Right atrium auricular region (tissue), 2 donors: ENCODE data around the gene AGAP1. TPM values are rescaled to one million over a fixed set of nuclear protein-coding genes. Genes with fewer than 3 reads are reported as not detected.
"Not testable (repeated sequence)": the region's sequence is repeated elsewhere in the genome, so short reads cannot be mapped to it uniquely, and the experiment has no call there.

Experiments
- DNase-seq: peaks from one replicate; pipeline ENCODE4 v3.0.0-alpha.2; 2019; ENCODE audit warnings: low spot score
- H3K27ac ChIP-seq, 2 donors: fragments of 200-600 bp; sonication (generic); 1 replicate in 1 of 2; 2 replicates in 1 of 2; pipeline ENCODE4 v1.5.1; 2016 to 2019
- H3K27me3 ChIP-seq, 2 donors: fragments of 200-600 bp; sonication (generic); one replicate each; pipeline versions ENCODE4 v1.5.1 to v1.6.0; 2017 to 2019
- H3K36me3 ChIP-seq: fragments of 200-600 bp; sonication (generic); one replicate; pipeline ENCODE4 v1.5.1; 2016
- H3K4me1 ChIP-seq, 2 donors: fragments of 200-600 bp; sonication (generic); one replicate each; pipeline versions ENCODE4 v1.5.1 to v1.6.0; 2017 to 2019
- H3K4me3 ChIP-seq, 2 donors: fragments of 200-600 bp; sonication (generic); 1 replicate in 1 of 2; 2 replicates in 1 of 2; pipeline ENCODE4 v1.5.1; 2017 to 2019; ENCODE audit warnings: mild to moderate bottlenecking in 1 of 2, moderate library complexity in 1 of 2
- H3K9me3 ChIP-seq, 2 donors: fragments of 200-600 bp; sonication (generic); one replicate each; pipeline ENCODE4 v1.5.1; 2019
- CTCF ChIP-seq, 2 donors: fragments of 200-600 bp; sonication (generic); IDR thresholded peaks; one replicate each; pipeline ENCODE4 v1.5.1; 2019; ENCODE audit warnings: antibody characterized with exemption in 2 of 2
- total RNA-seq, 2 donors: library from RNA; depleted of rRNA; stranded (reverse); fragments of >200 nt; gene quantifications; one replicate each; pipeline ENCODE4 v1.1.0, GENCODE V29; 2016

The AGAP1 gene
- total RNA-seq, 2 donors from 2014 or later, result 11.6 to 17.2 TPM

GRCh38 chr2:235946590-235946989, 452.7 kb downstream of the AGAP1 start:
- no peak for TF ChIP-seq CTCF (IDR thresholded peaks at IDR 0.05)

GRCh38 chr2:235947055-235947454, 453.2 kb downstream of the AGAP1 start:
- H3K4me3 ChIP-seq, DNase-seq, H3K36me3 ChIP-seq, H3K9me3 ChIP-seq, H3K27ac ChIP-seq, H3K27me3 ChIP-seq, H3K4me1 ChIP-seq: not testable (repeated sequence)

More at GRCh38 chr2:235946590-235946989, 452.7 kb downstream of the AGAP1 start:
- Histone ChIP-seq H3K27me3 (no peaks in the 10 kb centered on the region), H3K9me3 (no peaks in the 10 kb centered on the region), H3K36me3 (no peaks in the 10 kb centered on the region), H3K4me1 (peaks cover 0 to 6% of the 10 kb centered on the region in 2 donors), H3K27ac (no peak overlapping the region), H3K4me3 (no peak overlapping the region)
- no peak for DNase-seq

GRCh38 chr2:235949567-235950472, 456.0 kb downstream of the AGAP1 start:
- TF ChIP-seq CTCF (IDR thresholded peaks at IDR 0.05), result no peak
- no peaks in the 10 kb centered on the region for H3K27me3 ChIP-seq
- H3K27ac ChIP-seq, result no peak overlapping the region
- H3K36me3 ChIP-seq, result no peaks in the 10 kb centered on the region
- H3K9me3 ChIP-seq, result no peaks in the 10 kb centered on the region
- no peak for DNase-seq
- peaks cover 0 to 6% of the 10 kb centered on the region in 2 donors for H3K4me1 ChIP-seq
- no peak overlapping the region for H3K4me3 ChIP-seq

- Histone ChIP-seq H3K9me3 (no peaks in the 10 kb centered on the region), H3K27ac (no peak overlapping the region), H3K4me1 (peaks cover 0 to 6% of the 10 kb centered on the region in 2 donors), H3K27me3 (no peaks in the 10 kb centered on the region), H3K4me3 (no peak overlapping the region), H3K36me3 (no peaks in the 10 kb centered on the region)
- DNase-seq, result no peak
- no peak for TF ChIP-seq CTCF (IDR thresholded peaks at IDR 0.05)
Measured at GRCh38 chr2:235950473-235950809, 456.6 kb downstream of the AGAP1 start.

GRCh38 chr2:235951493-235951892, 457.6 kb downstream of the AGAP1 start:
- H3K27ac ChIP-seq, result no peak overlapping the region
- no peaks in the 10 kb centered on the region for H3K36me3 ChIP-seq
- peaks cover 0 to 6% of the 10 kb centered on the region in 2 donors for H3K4me1 ChIP-seq
- TF ChIP-seq CTCF (IDR thresholded peaks at IDR 0.05), result no peak
- no peaks in the 10 kb centered on the region for H3K27me3 ChIP-seq
- no peak overlapping the region for H3K4me3 ChIP-seq
- no peaks in the 10 kb centered on the region for H3K9me3 ChIP-seq
- DNase-seq, result no peak

- no peak for DNase-seq
- no peaks in the 10 kb centered on the region for H3K27me3 ChIP-seq
- H3K27ac ChIP-seq, result no peak overlapping the region
- H3K9me3 ChIP-seq, result no peaks in the 10 kb centered on the region
- TF ChIP-seq CTCF (IDR thresholded peaks at IDR 0.05), result no peak
- peaks cover 0 to 6% of the 10 kb centered on the region in 2 donors for H3K4me1 ChIP-seq
- H3K36me3 ChIP-seq, result no peaks in the 10 kb centered on the region
- no peak overlapping the region for H3K4me3 ChIP-seq
Measured at GRCh38 chr2:235951982-235952381, 458.1 kb downstream of the AGAP1 start.
